Right lobe of liver (tissue), 6 donors: ENCODE results near the gene CACNA2D4. TPM values are rescaled to one million over a fixed set of nuclear protein-coding genes. Genes with fewer than 3 reads are reported as not detected.
A peak's percentile ranks its signal among the peaks of the same experiment; 100 is the strongest.
"Not testable (repeated sequence)": the region's sequence is repeated elsewhere in the genome, so short reads cannot be mapped to it uniquely, and the experiment has no call there.

Experiments
- ATAC-seq, 4 donors: fragments of 200-7000 bp; cut with Tn5 transposase; one replicate each; pipeline ENCODE4 v1.9.1; 2020; ENCODE audit warnings: mild to moderate bottlenecking in 4 of 4, moderate library complexity in 4 of 4
- DNase-seq, 3 donors: peaks; one replicate each; pipeline ENCODE4 v3.0.0-alpha.2; 2020
- H3K27ac ChIP-seq, 3 donors: fragments of 200-600 bp; one replicate each; pipeline ENCODE4 v1.8.0; 2022
- H3K27me3 ChIP-seq, 2 donors: fragments of 200-600 bp; one replicate each; pipeline ENCODE4 v1.8.0; 2022
- H3K36me3 ChIP-seq, 4 donors: fragments of 200-600 bp; sonication (generic) in 1 of 4; one replicate each; pipeline versions ENCODE4 v1.5.1 to v1.8.0; 2017 to 2022; ENCODE audit warnings: control low read depth in 1 of 4
- H3K4me1 ChIP-seq, 4 donors: fragments of 200-600 bp; sonication (generic) in 1 of 4; one replicate each; pipeline versions ENCODE4 v1.5.1 to v1.8.0; 2017 to 2022; ENCODE audit warnings: control low read depth in 1 of 4
- H3K4me3 ChIP-seq, 3 donors: fragments of 200-600 bp; one replicate each; pipeline ENCODE4 v1.8.0; 2022
- H3K9me3 ChIP-seq, 4 donors: fragments of 200-600 bp; sonication (generic) in 1 of 4; one replicate each; pipeline versions ENCODE4 v1.5.1 to v1.8.0; 2017 to 2022; ENCODE audit warnings: control low read depth in 1 of 4
- CTCF ChIP-seq, 4 donors: fragments of 200-600 bp in 3 of 4; fragments of 450-650 bp in 1 of 4; IDR thresholded peaks; one replicate each; pipeline versions ENCODE4 v1.5.1 to v1.8.0; 2016 to 2022; ENCODE audit warnings: antibody characterized with exemption in 4 of 4, mild to moderate bottlenecking in 2 of 4
- POLR2A ChIP-seq: fragments of 450-650 bp; IDR thresholded peaks from one replicate; pipeline ENCODE4 v1.6.1; 2017; ENCODE audit warnings: antibody characterized with exemption, mild to moderate bottlenecking
- WGBS: methylation state at CpG from one replicate; pipeline ENCODE4 v1.1.6; 2018; ENCODE audit warnings: low coverage, low lambda C conversion rate; ENCODE audit not compliant: insufficient coverage; ENCODE audit errors: missing lambda C conversion rate; 5-methylcytosine and 5-hydroxymethylcytosine counted together
- intact Hi-C, 2 donors: fragments of 100-400 bp; cut with DNase I; formaldehyde crosslinking; loops; one replicate each; pipeline versions ENCODE4 v1.11.2 to v1.14.1; 2022
- total RNA-seq, 6 experiments: library from RNA; depleted of rRNA in 2 of 6; stranded (reverse); fragments of >200 nt in 2 of 6; fragmentation: NEBNext Ultra II Directional in 3 of 6; extraction: Animal tissue kit (Norgen Biotek cat#: 25700) in 3 of 6; gene quantifications; one replicate each; pipeline versions ENCODE4 v1.1.0 to v1.2.4, GENCODE V29; 2016 to 2023
- donor health status: DM: no; HTN: yes; CAD: no.
- donor health status: DM: no; HTN: no; CAD: no.
- donor health status: DM: no; HTN: no; CAD: no.
- donor health status: DM: no; HTN: yes; CAD: no.
- donor health status: DM: no; HTN: yes; CAD: no.

The CACNA2D4 gene
- total RNA-seq, 6 experiments from 2014 or later, result 0.87 to 1.9 (median 0.96) TPM

GRCh38 chr12:1947081-1947480 lies 28.6 kb upstream of the CACNA2D4 start:
- intact Hi-C loops, result no loop called here
- DNase-seq, result no peak
- 14% methylated on average over 1 of the region's 1 CpG for WGBS
- Histone ChIP-seq H3K9me3 (no peaks in the 10 kb centered on the region), H3K27ac (no peak overlapping the region), H3K4me3 (no peak overlapping the region), H3K36me3 (peaks cover 0 to 44% (median 19%) of the 10 kb centered on the region in 4 donors), H3K27me3 (no peaks in the 10 kb centered on the region), H3K4me1 (no peaks in the 10 kb centered on the region)
- no peak for ATAC-seq
- TF ChIP-seq CTCF (IDR thresholded peaks at IDR 0.05) (no peak), POLR2A (no peak)

GRCh38 chr12:1946296-1946695 lies 27.8 kb upstream of the CACNA2D4 start:
- 97% methylated on average over 3 of the region's 3 CpGs for WGBS
- Histone ChIP-seq H3K27me3 (no peaks in the 10 kb centered on the region), H3K4me3 (no peak overlapping the region), H3K9me3 (no peaks in the 10 kb centered on the region), H3K4me1 (no peaks in the 10 kb centered on the region), H3K27ac (no peak overlapping the region), H3K36me3 (peaks cover 0 to 45% (median 19%) of the 10 kb centered on the region in 4 donors)
- ATAC-seq, result no peak
- DNase-seq, result no peak
- TF ChIP-seq POLR2A (no peak), CTCF (IDR thresholded peaks at IDR 0.05) (no peak)
- intact Hi-C loops, result no loop called here

- H3K4me1 ChIP-seq, H3K9me3 ChIP-seq, H3K4me3 ChIP-seq, DNase-seq, intact Hi-C loops, H3K27me3 ChIP-seq, ATAC-seq, H3K27ac ChIP-seq: not testable (repeated sequence)
- WGBS, result 94% methylated on average over 5 of the region's 5 CpGs
- peaks cover 0 to 48% (median 23%) of the 10 kb centered on the region in 4 donors for H3K36me3 ChIP-seq
Measured at GRCh38 chr12:1945502-1945901, 27.1 kb upstream of the CACNA2D4 start.

DNA sequence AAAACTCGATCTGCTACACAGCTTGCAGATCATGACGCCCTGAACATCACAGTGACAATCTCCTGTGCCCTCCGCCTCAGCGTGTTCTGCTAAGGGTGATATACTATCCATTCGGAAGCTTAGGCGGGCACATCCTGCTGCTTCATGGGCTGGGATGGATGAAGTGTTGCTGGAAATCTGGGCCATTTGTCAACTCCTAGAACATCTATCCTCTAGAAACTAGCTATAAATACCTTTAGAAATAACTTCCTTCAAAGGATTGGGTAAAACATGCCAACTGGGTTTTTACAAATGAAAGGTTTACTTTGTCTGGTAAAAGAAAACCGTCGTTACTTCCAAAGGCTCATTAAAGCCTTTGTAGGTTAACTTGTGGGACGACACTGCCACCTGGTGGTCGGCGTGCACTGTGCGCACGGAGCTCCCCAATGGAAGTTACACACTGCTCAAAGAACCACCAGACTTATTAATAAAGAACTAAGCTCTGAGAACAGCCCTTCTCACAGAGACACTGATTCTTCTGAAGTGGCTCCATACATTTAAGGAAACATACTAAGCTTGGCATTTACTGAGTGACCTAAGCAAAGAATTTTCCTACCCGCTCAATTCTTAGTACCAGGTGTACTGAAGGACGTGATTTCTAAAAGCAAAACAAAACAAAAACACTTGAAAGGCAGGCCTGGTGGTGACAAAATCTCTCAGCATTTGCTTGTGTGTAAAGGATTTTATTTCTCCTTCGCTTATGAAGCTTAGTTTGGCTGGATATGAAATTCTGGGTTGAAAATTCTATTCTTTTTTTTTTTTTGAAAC lies 21.6 kb upstream of the CACNA2D4 start:
- Histone ChIP-seq H3K36me3 (peaks cover 0 to 12% (median 7%) of the 10 kb centered on the region in 4 donors), H3K4me3 (no peak overlapping the region), H3K27me3 (no peaks in the 10 kb centered on the region), H3K4me1 (peaks cover 0 to 10% (median 4%) of the 10 kb centered on the region in 4 donors), H3K27ac (no peak overlapping the region), H3K9me3 (no peaks in the 10 kb centered on the region)
- TF ChIP-seq CTCF (IDR thresholded peaks at IDR 0.05) (peak; percentile 93 to 99 (median 97)), POLR2A (no peak)
- peak; percentile 84 to 87 (median 84) for DNase-seq
- peak; percentile 80 to 93 (median 85) for ATAC-seq
- intact Hi-C loops, result loop anchor here (5.0 to 10.0 kb wide), 2 partner anchors 143 to 295 kb away; no protein-coding TSS in a partner anchor
- 48% methylated on average over 12 of the region's 16 CpGs for WGBS

- no peak for TF ChIP-seq POLR2A
- TF ChIP-seq CTCF (IDR thresholded peaks at IDR 0.05), result no peak
- no peaks in the 10 kb centered on the region for H3K9me3 ChIP-seq
- no peaks in the 10 kb centered on the region for H3K27me3 ChIP-seq
- peaks cover 0 to 12% (median 7%) of the 10 kb centered on the region in 4 donors for H3K36me3 ChIP-seq
- intact Hi-C loops, result loop anchor here (5.0 to 10.0 kb wide), 2 partner anchors 142 to 295 kb away; no protein-coding TSS in a partner anchor
- H3K27ac ChIP-seq, result no peak overlapping the region
- ATAC-seq (no peak), DNase-seq (no peak)
- H3K4me1 ChIP-seq, result peaks cover 0 to 10% (median 4%) of the 10 kb centered on the region in 4 donors
- WGBS, result 60% methylated on average over 8 of the region's 10 CpGs
- H3K4me3 ChIP-seq, result no peak overlapping the region
Measured at GRCh38 chr12:1939331-1939730, 20.9 kb upstream of the CACNA2D4 start.
